GM18951 (cell line): Measurements from ENCODE around the gene RDH13.

ENCODE experiments used
- POLR2A ChIP-seq: IDR thresholded peaks from 4 replicates; pipeline ENCODE4 v1.6.1; 2011; ENCODE audit warnings: mild to moderate bottlenecking; ENCODE audit not compliant: insufficient read length, insufficient read depth; ENCODE audit errors: extremely low read depth
- in situ Hi-C: fragments of 300-500 bp; cut with MboI; formaldehyde crosslinking; loops from one replicate; pipeline ENCODE4 v1.12.0; 2022; ENCODE audit warnings: low sequenced_read_pairs, mixed read lengths, inconsistent platforms; ENCODE audit not compliant: unreplicated experiment

Gene RDH13

DNA sequence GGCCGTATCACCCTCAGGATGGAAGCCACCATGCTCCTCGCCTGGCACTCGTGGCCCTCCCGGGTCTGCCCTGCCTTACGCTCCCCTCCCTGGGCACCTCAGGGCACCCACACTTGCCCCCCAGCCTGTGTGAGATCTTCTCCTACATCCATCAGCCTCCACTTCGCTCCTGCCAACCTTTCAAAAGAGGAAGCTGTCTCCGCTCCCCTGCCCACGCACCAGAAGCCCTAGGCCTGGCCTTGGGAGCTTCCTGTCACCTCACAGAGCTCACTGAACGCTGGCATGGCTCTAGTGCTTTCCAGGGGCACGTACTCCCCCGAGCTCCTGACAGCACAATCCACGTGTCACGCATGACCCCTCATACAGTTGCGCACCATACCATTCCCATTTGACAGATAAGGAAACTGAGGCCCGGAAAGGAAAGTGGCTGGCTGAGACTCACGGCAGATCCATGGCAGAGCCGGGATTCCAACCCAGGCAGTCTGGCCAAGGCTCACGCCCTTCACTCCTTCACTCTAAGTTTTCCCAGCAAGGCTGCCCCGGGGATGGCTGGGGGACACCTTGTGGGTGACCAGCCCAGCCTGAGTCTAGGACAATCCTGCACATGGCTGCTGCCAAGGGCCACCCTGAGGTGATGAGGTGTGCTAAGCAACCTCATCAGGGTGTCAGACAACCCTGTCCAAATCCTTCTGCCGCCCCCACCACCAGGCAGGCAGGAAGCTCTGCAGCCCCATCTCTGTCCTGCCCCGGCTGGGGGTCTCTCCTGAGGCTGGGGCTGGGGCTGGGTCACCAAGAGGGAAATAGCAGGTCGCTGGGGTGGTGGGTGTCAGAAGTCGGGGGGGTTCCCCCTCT lies 35.1 kb upstream of the RDH13 start:
- no peak for TF ChIP-seq POLR2A
- in situ Hi-C loops = no loop called here

GRCh38 chr19:55096061-55096701 lies 33.2 kb upstream of the RDH13 start:
- in situ Hi-C loops = no loop called here

GRCh38 chr19:55095260-55096060 lies 32.5 kb upstream of the RDH13 start:
- in situ Hi-C loops = no loop called here
- TF ChIP-seq POLR2A = no peak

More at GRCh38 chr19:55096061-55096701, 33.2 kb upstream of the RDH13 start:
- no peak for TF ChIP-seq POLR2A

GRCh38 chr19:55094456-55095259 lies 31.7 kb upstream of the RDH13 start:
- TF ChIP-seq POLR2A = no peak
- in situ Hi-C loops = no loop called here

GRCh38 chr19:55092423-55093318 lies 29.7 kb upstream of the RDH13 start:
- TF ChIP-seq POLR2A = no peak
- in situ Hi-C loops = no loop called here

DNA sequence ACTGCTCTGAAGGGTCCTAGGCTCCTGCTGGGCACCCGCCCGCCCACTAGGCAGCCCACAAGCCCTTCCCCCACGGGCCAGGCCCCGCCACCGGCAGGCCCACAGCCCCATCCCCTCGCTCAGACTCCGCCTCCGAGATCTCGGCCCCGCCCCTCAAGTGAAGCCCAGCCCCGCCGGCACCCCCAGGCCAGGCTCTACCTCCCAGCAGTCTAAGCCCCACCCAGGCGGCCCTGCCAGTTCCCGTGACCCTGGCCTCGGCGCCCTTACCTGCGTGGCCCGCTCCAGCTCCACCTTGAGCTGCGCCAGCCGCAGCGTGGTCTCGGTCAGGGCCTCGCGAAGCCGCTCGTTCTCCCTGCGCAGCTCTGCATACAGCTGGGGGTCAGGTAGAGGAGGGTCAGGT lies 29.0 kb upstream of the RDH13 start:
- TF ChIP-seq POLR2A = no peak
- in situ Hi-C loops = no loop called here

- TF ChIP-seq POLR2A = no peak
- in situ Hi-C loops = no loop called here
Observed at GRCh38 chr19:55091126-55091910, 28.4 kb upstream of the RDH13 start.

DNA sequence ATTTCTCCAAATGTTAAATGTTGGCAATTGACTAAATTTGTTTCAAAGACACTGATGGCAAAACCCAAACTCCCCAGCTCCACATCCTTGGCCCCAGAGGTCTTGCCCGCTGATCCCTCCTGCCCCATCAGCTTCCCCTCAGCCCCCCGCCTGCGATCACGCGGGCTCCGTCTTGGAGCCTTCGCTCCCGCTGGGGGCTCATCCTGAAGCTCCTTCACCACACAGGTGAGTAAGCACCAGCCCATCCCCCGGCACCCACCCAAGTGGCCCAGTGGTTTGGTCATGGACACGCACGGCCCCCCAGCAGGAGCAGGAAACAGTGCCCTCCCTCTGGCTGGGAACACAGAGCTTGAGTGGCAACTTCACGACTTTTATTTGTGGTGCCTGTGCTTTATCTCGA lies 27.6 kb upstream of the RDH13 start:
- in situ Hi-C loops = no loop called here

GRCh38 chr19:55089342-55089944 lies 26.5 kb upstream of the RDH13 start:
- in situ Hi-C loops = no loop called here
- no peak for TF ChIP-seq POLR2A

More for the DNA sequence above, 27.6 kb upstream of the RDH13 start:
- TF ChIP-seq POLR2A = no peak

DNA sequence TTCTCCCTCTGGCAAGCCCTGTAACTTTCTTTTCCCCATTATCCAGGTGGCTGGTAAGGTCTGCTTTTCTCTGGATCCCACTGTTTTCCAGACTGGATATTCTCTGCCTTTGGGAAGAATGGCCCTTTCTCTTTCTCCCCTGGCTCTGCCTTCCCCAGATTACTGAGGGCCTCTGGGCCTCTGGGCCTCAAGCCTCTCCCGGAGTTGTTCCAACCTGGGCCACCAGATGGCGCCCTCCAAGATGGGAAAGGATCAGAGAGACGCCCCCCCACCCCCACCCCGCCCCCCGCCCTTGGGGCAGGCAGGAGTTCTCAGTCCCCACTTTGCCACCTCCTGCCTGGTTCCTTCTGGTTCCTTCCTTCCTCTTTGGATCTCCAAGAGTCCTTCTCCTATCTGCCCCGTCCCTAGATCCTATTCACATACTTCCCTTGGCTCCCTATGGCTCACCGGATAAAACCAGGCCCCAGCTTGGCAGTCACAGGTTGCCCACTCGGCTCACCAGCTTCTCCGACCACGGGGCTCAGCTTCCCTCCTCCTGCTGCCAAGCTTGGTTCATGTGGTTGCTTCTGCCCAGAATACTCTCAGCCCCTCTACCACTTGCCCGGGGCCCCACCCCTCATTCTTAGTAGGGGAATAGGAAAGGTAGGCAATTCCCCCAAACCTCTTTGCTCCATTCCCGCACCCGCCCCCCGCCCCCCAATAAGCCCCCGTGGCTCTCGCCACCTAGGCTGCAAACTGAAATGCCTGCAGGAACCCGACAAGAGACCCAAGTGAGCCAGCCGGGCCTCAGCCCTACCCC lies 25.8 kb upstream of the RDH13 start:
- in situ Hi-C loops = no loop called here
- TF ChIP-seq POLR2A = no peak
